ENCODE data around the gene TBC1D22A.

Gene TBC1D22A

GRCh38 chr22:47192651-47193437 lies 430.4 kb downstream of the TBC1D22A start:
- DNase-seq (ENCODE audit: low read depth) = peak; percentile 47

GRCh38 chr22:47193606-47194329 lies 431.3 kb downstream of the TBC1D22A start:
- no peak for TF ChIP-seq CTCF (IDR thresholded peaks at IDR 0.05; ENCODE audit: control insufficient read depth, extremely low read depth, insufficient read depth)
- no peak overlapping the region for H3K4me3 ChIP-seq (ENCODE audit: low read depth, low read length)

More at GRCh38 chr22:47192651-47193437, 430.4 kb downstream of the TBC1D22A start:
- TF ChIP-seq CTCF (IDR thresholded peaks at IDR 0.05; ENCODE audit: control insufficient read depth, extremely low read depth, insufficient read depth) = no peak
- H3K4me3 ChIP-seq (ENCODE audit: low read depth, low read length) = no peak overlapping the region

GRCh38 chr22:47194476-47195155 lies 432.2 kb downstream of the TBC1D22A start:
- no peak for TF ChIP-seq CTCF (IDR thresholded peaks at IDR 0.05; ENCODE audit: control insufficient read depth, extremely low read depth, insufficient read depth)
- DNase-seq (ENCODE audit: low read depth) = no peak
- H3K4me3 ChIP-seq (ENCODE audit: low read depth, low read length) = no peak overlapping the region

More at GRCh38 chr22:47193606-47194329, 431.3 kb downstream of the TBC1D22A start:
- DNase-seq (ENCODE audit: low read depth) = no peak

GRCh38 chr22:47195156-47195483 lies 432.7 kb downstream of the TBC1D22A start:
- no peak for TF ChIP-seq CTCF (IDR thresholded peaks at IDR 0.05; ENCODE audit: control insufficient read depth, extremely low read depth, insufficient read depth)
- no peak overlapping the region for H3K4me3 ChIP-seq (ENCODE audit: low read depth, low read length)
- DNase-seq (ENCODE audit: low read depth) = no peak

- no peak for TF ChIP-seq CTCF (IDR thresholded peaks at IDR 0.05; ENCODE audit: control insufficient read depth, extremely low read depth, insufficient read depth)
- no peak for DNase-seq (ENCODE audit: low read depth)
- no peak overlapping the region for H3K4me3 ChIP-seq (ENCODE audit: low read depth, low read length)
Measured at GRCh38 chr22:47195484-47196165, 433.2 kb downstream of the TBC1D22A start.

GRCh38 chr22:47196166-47196849 lies 433.9 kb downstream of the TBC1D22A start:
- DNase-seq (ENCODE audit: low read depth) = no peak
- H3K4me3 ChIP-seq (ENCODE audit: low read depth, low read length) = no peak overlapping the region
- no peak for TF ChIP-seq CTCF (IDR thresholded peaks at IDR 0.05; ENCODE audit: control insufficient read depth, extremely low read depth, insufficient read depth)
